RPMI8226 (cell line): ENCODE results near the gene AGAP1.
A peak's percentile ranks its signal among the peaks of the same experiment; 100 is the strongest.

ENCODE experiments used
- DNase-seq: peaks from one replicate; pipeline ENCODE4 v3.0.0-alpha.2; 2015

Gene AGAP1

GRCh38 chr2:235723371-235723770 is 229.5 kb downstream of the AGAP1 start:
- no peak for DNase-seq

GRCh38 chr2:235723811-235724465 is 230.1 kb downstream of the AGAP1 start:
- DNase-seq = no peak

- no peak for DNase-seq
Measured at GRCh38 chr2:235725016-235725489, 231.2 kb downstream of the AGAP1 start.

GRCh38 chr2:235725841-235726240 is 232.0 kb downstream of the AGAP1 start:
- no peak for DNase-seq

- no peak for DNase-seq
Measured at GRCh38 chr2:235726554-235726953, 232.7 kb downstream of the AGAP1 start.

- DNase-seq = no peak
Measured at GRCh38 chr2:235727174-235727573, 233.3 kb downstream of the AGAP1 start.

- no peak for DNase-seq
Measured at GRCh38 chr2:235727891-235728799, 234.3 kb downstream of the AGAP1 start.

GRCh38 chr2:235728800-235729556 is 235.1 kb downstream of the AGAP1 start:
- no peak for DNase-seq

- DNase-seq = no peak
Measured at GRCh38 chr2:235729557-235729947, 235.7 kb downstream of the AGAP1 start.

- DNase-seq = no peak
Measured at GRCh38 chr2:235730115-235730514, 236.3 kb downstream of the AGAP1 start.

GRCh38 chr2:235733761-235734160 is 239.9 kb downstream of the AGAP1 start:
- DNase-seq = no peak

- DNase-seq = no peak
Measured at GRCh38 chr2:235734168-235734567, 240.3 kb downstream of the AGAP1 start.

GRCh38 chr2:235734688-235735231 is 240.9 kb downstream of the AGAP1 start:
- no peak for DNase-seq

- DNase-seq = no peak
Measured at GRCh38 chr2:235737396-235737795, 243.6 kb downstream of the AGAP1 start.

- DNase-seq = no peak
Measured at GRCh38 chr2:235737840-235738239, 244.0 kb downstream of the AGAP1 start.

GRCh38 chr2:235739704-235740415 is 246.0 kb downstream of the AGAP1 start:
- no peak for DNase-seq

- peak; percentile 36 for DNase-seq
Measured at GRCh38 chr2:235740821-235741220, 247.0 kb downstream of the AGAP1 start.

- DNase-seq = no peak
Measured at GRCh38 chr2:235744161-235744560, 250.3 kb downstream of the AGAP1 start.

GRCh38 chr2:235745597-235745996 is 251.8 kb downstream of the AGAP1 start:
- DNase-seq = no peak

GRCh38 chr2:235746257-235746934 is 252.6 kb downstream of the AGAP1 start:
- peak; percentile 77 for DNase-seq

- DNase-seq = no peak
Measured at GRCh38 chr2:235747001-235747785, 253.3 kb downstream of the AGAP1 start.
